ENCODE results near the gene SLC26A1. TPM values are rescaled to one million over a fixed set of nuclear protein-coding genes. Genes with fewer than 3 reads are reported as not detected.

The SLC26A1 gene
- total RNA-seq, 4 donors from 2014 or later: 0.20 to 0.30 (median 0.21) TPM; not detected in 1

- Histone ChIP-seq H3K4me3 (no peak overlapping the region), H3K27ac (peak overlapping the region in 2 of 4 donors; percentile 33 to 47), H3K4me1 (peaks cover 0 to 87% (median 45%) of the 10 kb centered on the region in 4 donors), H3K36me3 (no peaks in the 10 kb centered on the region), H3K9me3 (no peaks in the 10 kb centered on the region), H3K27me3 (peaks cover 0 to 8% of the 10 kb centered on the region in 2 donors)
- no peak for DNase-seq (ENCODE audit: low spot score in 2 of 2)
- TF ChIP-seq CTCF (IDR thresholded peaks at IDR 0.05): no peak
- no peak for TF ChIP-seq EP300 (IDR thresholded peaks at IDR 0.05)
- no peak for TF ChIP-seq POLR2A (IDR thresholded peaks at IDR 0.05)
- 87 to 91% methylated on average over 34 to 39 of the region's 43 CpGs for WGBS, 2 donors
Measured at GRCh38 chr4:1013225-1014073, 20.2 kb upstream of the SLC26A1 start.

GRCh38 chr4:1012034-1012739 lies 19.0 kb upstream of the SLC26A1 start:
- no peaks in the 10 kb centered on the region for H3K9me3 ChIP-seq
- peaks cover 0 to 75% (median 45%) of the 10 kb centered on the region in 4 donors for H3K4me1 ChIP-seq
- H3K36me3 ChIP-seq: no peaks in the 10 kb centered on the region
- peak in 1 of 2 donors; percentile 23 for DNase-seq (ENCODE audit: low spot score in 2 of 2)
- WGBS, 2 donors: 2 to 14% methylated on average over 19 to 25 of the region's 69 CpGs
- TF ChIP-seq CTCF (IDR thresholded peaks at IDR 0.05) (no peak), POLR2A (IDR thresholded peaks at IDR 0.05) (no peak), EP300 (IDR thresholded peaks at IDR 0.05) (no peak)
- peak overlapping the region; percentile 31 to 74 (median 41) for H3K4me3 ChIP-seq
- peaks cover 0 to 20% of the 10 kb centered on the region in 2 donors for H3K27me3 ChIP-seq
- H3K27ac ChIP-seq: peak overlapping the region in 3 of 4 donors; percentile 34 to 64 (median 37)

GRCh38 chr4:1011666-1012033 lies 18.4 kb upstream of the SLC26A1 start:
- H3K27ac ChIP-seq: no peak overlapping the region
- peaks cover 0 to 69% (median 45%) of the 10 kb centered on the region in 4 donors for H3K4me1 ChIP-seq
- no peak for DNase-seq (ENCODE audit: low spot score in 2 of 2)
- H3K4me3 ChIP-seq: peak overlapping the region in 2 of 4 donors; percentile 51 to 74
- H3K36me3 ChIP-seq: no peaks in the 10 kb centered on the region
- no peak for TF ChIP-seq EP300 (IDR thresholded peaks at IDR 0.05)
- TF ChIP-seq CTCF (IDR thresholded peaks at IDR 0.05): no peak
- TF ChIP-seq POLR2A (IDR thresholded peaks at IDR 0.05): no peak
- WGBS, 2 donors: 0% methylated on average over 8 of the region's 69 CpGs; no CpG with 5 or more reads in 1 of the 2 donors
- peaks cover 0 to 5% (median 0%) of the 10 kb centered on the region in 4 donors for H3K9me3 ChIP-seq
- H3K27me3 ChIP-seq: peaks cover 0 to 25% of the 10 kb centered on the region in 2 donors

GRCh38 chr4:1011022-1011665 lies 17.9 kb upstream of the SLC26A1 start, which contains the start of gene FGFRL1:
FGFRL1 (plus strand) TSS chr4:1011626; CDS start chr4:1012486, 860 bp downstream.
- Histone ChIP-seq H3K4me1 (peaks cover 0 to 64% (median 44%) of the 10 kb centered on the region in 4 donors), H3K36me3 (no peaks in the 10 kb centered on the region), H3K27me3 (peaks cover 0 to 30% of the 10 kb centered on the region in 2 donors), H3K9me3 (peaks cover 0 to 5% (median 0%) of the 10 kb centered on the region in 4 donors), H3K4me3 (peak within 1 kb of the TSS; percentile 47 to 74 (median 55)), H3K27ac (peak within 1 kb of the TSS; percentile 50 to 88 (median 82))
- WGBS, 2 donors: 0 to 3% methylated on average over 15 to 56 of the region's 89 CpGs
- TF ChIP-seq EP300 (IDR thresholded peaks at IDR 0.05) (no peak), CTCF (IDR thresholded peaks at IDR 0.05) (no peak), POLR2A (IDR thresholded peaks at IDR 0.05) (no peak)
- DNase-seq (ENCODE audit: low spot score in 2 of 2): peak; percentile 83 to 86

All from tibial nerve (tissue), 4 donors.